ENCODE measurements around the gene PUM2.

- no peak for TF ChIP-seq CTCF (conservative IDR thresholded peaks at IDR 0.05 in 1 of 2, IDR thresholded peaks at IDR 0.05 in 1 of 2; ENCODE audit: extremely low read depth in 1 of 2, insufficient read depth in 1 of 2, low read depth in 1 of 2, low read length in 2 of 2)
- TF ChIP-seq EZH2 (IDR thresholded peaks at IDR 0.05; ENCODE audit: borderline replicate concordance, low read length), result no peak
These were observed 142.2 kb downstream of the PUM2 start for GRCh38 chr2:20208476-20208859.
